MM.1S (cell line): Measurements from ENCODE around the gene CFAP73.

Experiments used
- CTCF ChIP-seq: fragments of 300-600 bp; sonication (generic); IDR thresholded peaks from 2 replicates; pipeline ENCODE4 v1.5.1; 2016; ENCODE audit warnings: antibody characterized with exemption, low read length, mixed read lengths
- EZH2 ChIP-seq: fragments of 300-600 bp; sonication (generic); optimal IDR thresholded peaks from 2 replicates; pipeline ENCODE3; 2017; ENCODE audit warnings: low read depth, mild to moderate bottlenecking, antibody characterized with exemption, low read length, mixed read lengths

- TF ChIP-seq CTCF: no peak
- TF ChIP-seq EZH2: no peak
Observed at GRCh38 chr12:113186666-113187325, 37.3 kb downstream of the CFAP73 start.
